Mesothelial cell of epicardium (in vitro differentiated cells): ENCODE measurements around the gene HMGN1. TPM values are rescaled to one million over a fixed set of nuclear protein-coding genes. Genes with fewer than 3 reads are reported as not detected.

Source experiments
- DNase-seq, 2 experiments: peaks; one replicate each; pipeline ENCODE4 v3.0.0; 2021; ENCODE audit warnings: low spot score in 2 of 2; ENCODE audit not compliant: unreplicated experiment in 2 of 2
- H3K27ac Mint-ChIP-seq: 2 replicates; pipeline ENCODE4 v1.8.0; 2021; ENCODE audit warnings: mixed read lengths
- H3K27me3 Mint-ChIP-seq: 2 replicates; pipeline ENCODE4 v1.8.0; 2021; ENCODE audit warnings: low read depth, mixed read lengths
- H3K36me3 Mint-ChIP-seq: 2 replicates; pipeline ENCODE4 v1.8.0; 2021; ENCODE audit warnings: mixed read lengths
- H3K4me1 Mint-ChIP-seq: 2 replicates; pipeline ENCODE4 v1.8.0; 2021; ENCODE audit warnings: mixed read lengths
- H3K4me3 Mint-ChIP-seq: 2 replicates; pipeline ENCODE4 v1.8.0; 2021; ENCODE audit warnings: mild to moderate bottlenecking, moderate library complexity, mixed read lengths
- H3K9me3 Mint-ChIP-seq: 2 replicates; pipeline ENCODE4 v1.8.0; 2021; ENCODE audit warnings: mixed read lengths
- CTCF ChIP-seq: fragments of 200-600 bp; sonication (generic); IDR thresholded peaks from one replicate; pipeline ENCODE4 v1.5.0; 2021; ENCODE audit warnings: antibody characterized with exemption; ENCODE audit not compliant: unreplicated experiment
- total RNA-seq: library from RNA; stranded (reverse); gene quantifications from 3 replicates; pipeline ENCODE4 v1.2.1, GENCODE V29; 2021

The HMGN1 gene
- total RNA-seq, 1 donor from 2014 or later = 459 TPM

GRCh38 chr21:39336457-39337008, 12.4 kb downstream of the HMGN1 start:
- H3K4me3 Mint-ChIP-seq = no peak overlapping the region
- no peaks in the 10 kb centered on the region for H3K9me3 Mint-ChIP-seq
- H3K36me3 Mint-ChIP-seq = peaks cover 7% of the 10 kb centered on the region
- H3K4me1 Mint-ChIP-seq = peaks cover 9% of the 10 kb centered on the region
- DNase-seq = no peak
- TF ChIP-seq CTCF = no peak
- no peaks in the 10 kb centered on the region for H3K27me3 Mint-ChIP-seq
- H3K27ac Mint-ChIP-seq = peak overlapping the region; percentile 30

- no peak for DNase-seq
- no peak for TF ChIP-seq CTCF
- Mint-ChIP-seq H3K9me3 (no peaks in the 10 kb centered on the region), H3K4me3 (no peak overlapping the region), H3K27me3 (no peaks in the 10 kb centered on the region), H3K4me1 (peaks cover 9% of the 10 kb centered on the region), H3K36me3 (no peaks in the 10 kb centered on the region), H3K27ac (no peak overlapping the region)
These were observed 14.3 kb downstream of the HMGN1 start for GRCh38 chr21:39334611-39335010.

- H3K4me3 Mint-ChIP-seq = no peak overlapping the region
- H3K27ac Mint-ChIP-seq = no peak overlapping the region
- peaks cover 9% of the 10 kb centered on the region for H3K4me1 Mint-ChIP-seq
- no peaks in the 10 kb centered on the region for H3K27me3 Mint-ChIP-seq
- DNase-seq = no peak
- no peaks in the 10 kb centered on the region for H3K36me3 Mint-ChIP-seq
- no peak for TF ChIP-seq CTCF
- H3K9me3 Mint-ChIP-seq = no peaks in the 10 kb centered on the region
These were observed 16.7 kb downstream of the HMGN1 start for GRCh38 chr21:39332175-39332574.

GRCh38 chr21:39330001-39330400, 18.9 kb downstream of the HMGN1 start:
- TF ChIP-seq CTCF = no peak
- Mint-ChIP-seq H3K27me3 (no peaks in the 10 kb centered on the region), H3K4me3 (no peak overlapping the region), H3K36me3 (no peaks in the 10 kb centered on the region), H3K27ac (no peak overlapping the region), H3K4me1 (peaks cover 5% of the 10 kb centered on the region), H3K9me3 (no peaks in the 10 kb centered on the region)
- no peak for DNase-seq

- H3K36me3 Mint-ChIP-seq = no peaks in the 10 kb centered on the region
- no peaks in the 10 kb centered on the region for H3K27me3 Mint-ChIP-seq
- DNase-seq = no peak
- no peak for TF ChIP-seq CTCF
- H3K4me3 Mint-ChIP-seq = no peak overlapping the region
- H3K27ac Mint-ChIP-seq = no peak overlapping the region
- peaks cover 5% of the 10 kb centered on the region for H3K4me1 Mint-ChIP-seq
- no peaks in the 10 kb centered on the region for H3K9me3 Mint-ChIP-seq
These were observed 21.2 kb downstream of the HMGN1 start for GRCh38 chr21:39327727-39328126.
